LNCaP clone FGC (cell line): ENCODE measurements around the gene HTRA3.

ENCODE experiments used
- DNase-seq: peaks from one replicate; pipeline ENCODE4 v3.0.0-alpha.2; 2011; ENCODE audit warnings: low read depth
- H3K4me3 ChIP-seq: 2 replicates; pipeline ENCODE4 v1.5.1; 2011; ENCODE audit warnings: mild to moderate bottlenecking, low read depth, low read length, control low read depth
- CTCF ChIP-seq: IDR thresholded peaks from 2 replicates; pipeline ENCODE4 v1.5.1; 2012; ENCODE audit warnings: mild to moderate bottlenecking; ENCODE audit not compliant: control insufficient read depth, insufficient read depth; ENCODE audit errors: extremely low read depth

Gene HTRA3

DNA sequence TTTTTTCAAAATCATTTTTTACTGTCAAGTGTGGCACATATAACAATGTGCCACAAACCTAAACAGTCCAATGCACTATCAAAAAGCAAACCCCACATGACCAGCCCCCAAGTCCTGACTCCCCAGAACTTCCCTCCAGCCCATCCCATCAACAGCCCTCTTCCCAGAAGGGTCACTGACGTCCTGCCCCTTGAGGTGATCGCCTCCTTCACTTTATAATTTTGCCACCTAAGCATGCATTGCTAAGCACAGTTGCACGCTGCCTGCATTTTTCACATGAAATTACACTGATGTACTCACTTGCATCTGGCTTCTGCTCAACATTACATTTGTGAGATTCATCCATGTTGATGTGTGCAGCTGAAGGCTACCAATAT is 42.5 kb downstream of the HTRA3 start:
- no peak for DNase-seq
- no peak for TF ChIP-seq CTCF
- no peak overlapping the region for H3K4me3 ChIP-seq

GRCh38 chr4:8312976-8313375 is 43.4 kb downstream of the HTRA3 start:
- TF ChIP-seq CTCF = no peak
- no peak overlapping the region for H3K4me3 ChIP-seq
- DNase-seq = no peak

GRCh38 chr4:8314691-8315255 is 45.2 kb downstream of the HTRA3 start:
- no peak for DNase-seq
- TF ChIP-seq CTCF = no peak
- H3K4me3 ChIP-seq = no peak overlapping the region

DNA sequence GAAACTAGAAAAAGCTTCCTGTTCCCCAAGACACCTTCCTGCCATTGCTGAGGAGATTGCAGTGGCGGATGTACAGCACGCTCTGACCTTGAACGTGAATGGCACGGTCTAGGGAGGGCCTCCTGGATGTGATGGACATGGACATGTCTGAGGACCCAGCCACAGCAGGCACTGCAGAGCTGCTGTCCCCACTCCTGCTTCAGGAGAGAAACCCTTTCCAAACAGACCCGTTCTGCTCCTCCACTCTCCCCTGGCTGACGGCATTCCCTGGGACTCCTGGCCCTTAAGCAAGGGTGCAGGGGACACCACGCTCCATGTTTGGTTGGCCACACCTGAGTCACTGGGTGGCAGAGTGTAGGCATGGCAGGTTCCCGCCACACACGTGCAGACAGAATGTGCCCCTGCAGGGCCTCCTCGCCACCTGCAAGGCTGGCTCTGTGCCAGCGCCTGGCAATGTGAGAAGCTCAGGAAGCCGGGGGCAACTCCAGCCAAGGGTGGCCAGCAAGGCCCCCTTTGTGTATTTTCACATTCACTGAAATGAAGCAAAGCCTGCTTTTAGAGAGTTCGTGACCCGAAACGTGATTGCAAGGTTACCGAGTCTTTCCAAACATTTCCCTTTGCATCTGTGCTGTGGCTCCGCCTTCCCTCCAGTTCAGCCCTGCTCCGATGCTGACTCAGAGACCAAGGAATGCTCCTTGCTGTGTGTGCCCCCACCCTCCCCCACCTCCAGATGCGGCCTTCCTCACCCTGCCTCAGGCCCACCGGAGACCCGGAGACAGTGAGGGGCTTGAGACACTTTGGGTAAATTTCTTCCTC is 46.1 kb downstream of the HTRA3 start:
- no peak overlapping the region for H3K4me3 ChIP-seq
- DNase-seq = no peak
- TF ChIP-seq CTCF = no peak

DNA sequence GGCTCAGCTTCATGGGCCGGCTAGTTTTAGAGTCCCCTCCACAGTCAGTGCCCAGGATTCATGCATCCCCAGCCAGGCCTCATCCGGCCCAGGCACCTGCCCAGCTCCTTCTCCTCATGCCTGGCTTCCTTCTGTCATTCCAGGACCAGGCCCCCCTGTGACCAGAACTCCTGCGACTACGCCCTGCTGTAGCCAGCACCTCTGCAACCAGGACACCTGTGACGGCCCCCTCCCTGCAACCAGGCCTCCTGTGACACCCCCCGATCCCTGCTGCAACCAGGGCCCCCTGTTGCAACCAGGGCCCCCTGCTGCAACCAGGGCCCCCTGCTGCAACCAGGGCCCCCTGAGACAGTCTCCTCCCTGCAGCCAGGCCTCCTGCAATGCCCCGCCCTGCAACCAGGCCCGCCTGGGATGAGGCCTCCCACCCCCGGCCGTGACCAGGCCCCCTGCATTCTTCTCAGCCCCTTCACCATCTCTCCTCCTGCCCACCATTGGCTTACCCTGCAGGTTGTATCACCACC is 46.8 kb downstream of the HTRA3 start:
- TF ChIP-seq CTCF = no peak
- H3K4me3 ChIP-seq = no peak overlapping the region
- no peak for DNase-seq

- no peak overlapping the region for H3K4me3 ChIP-seq
- no peak for DNase-seq
- no peak for TF ChIP-seq CTCF
Observed at GRCh38 chr4:8316911-8317351, 47.4 kb downstream of the HTRA3 start.
